Activated T-cell treated with anti-CD3 and anti-CD28 coated beads, Interleukin-2, amount 50 U/mL, for 72 hours (primary cell): ENCODE data around the gene DNM2. TPM values are rescaled to one million over a fixed set of nuclear protein-coding genes. Genes with fewer than 3 reads are reported as not detected.
A peak's percentile ranks its signal among the peaks of the same experiment; 100 is the strongest.

ENCODE experiments used
- ATAC-seq, 2 donors: fragments of 150-1000 bp; cut with Tn5 transposase; replicated peaks in 1 of 2; 2 replicates each; pipeline ENCODE4 v1.10.0; 2021; ENCODE audit warnings: moderate library complexity in 2 of 2, mild to moderate bottlenecking in 1 of 2
- DNase-seq, 2 donors: peaks; one replicate each; pipeline ENCODE4 v3.0.0; 2021 to 2022; ENCODE audit warnings: mixed read lengths in 1 of 2
- H3K27ac Mint-ChIP-seq: one replicate; pipeline ENCODE4 v1.8.0; 2022; ENCODE audit warnings: mild to moderate bottlenecking, moderate library complexity, mixed read lengths
- H3K27me3 Mint-ChIP-seq: one replicate; pipeline ENCODE4 v1.8.0; 2022; ENCODE audit warnings: low read depth, mixed read lengths
- H3K36me3 Mint-ChIP-seq, 2 donors: one replicate each; pipeline ENCODE4 v1.8.0; 2022; ENCODE audit warnings: mixed read lengths in 2 of 2, mild to moderate bottlenecking in 1 of 2; ENCODE audit not compliant: insufficient read depth in 2 of 2
- H3K4me1 Mint-ChIP-seq: one replicate; pipeline ENCODE4 v1.8.0; 2022; ENCODE audit warnings: low read depth, mixed read lengths
- H3K4me3 Mint-ChIP-seq, 2 donors: one replicate each; pipeline ENCODE4 v1.8.0; 2022; ENCODE audit warnings: mild to moderate bottlenecking in 2 of 2, mixed read lengths in 2 of 2, moderate library complexity in 2 of 2
- H3K9me3 Mint-ChIP-seq, 2 donors: one replicate each; pipeline ENCODE4 v1.8.0; 2022; ENCODE audit warnings: mixed read lengths in 2 of 2
- total RNA-seq, 2 donors: library from RNA; stranded (reverse); gene quantifications; one replicate each; pipeline ENCODE4 v1.2.3, GENCODE V29; 2022

DNM2 gene
- total RNA-seq, 2 donors from 2014 or later = 241 to 266 TPM

DNA sequence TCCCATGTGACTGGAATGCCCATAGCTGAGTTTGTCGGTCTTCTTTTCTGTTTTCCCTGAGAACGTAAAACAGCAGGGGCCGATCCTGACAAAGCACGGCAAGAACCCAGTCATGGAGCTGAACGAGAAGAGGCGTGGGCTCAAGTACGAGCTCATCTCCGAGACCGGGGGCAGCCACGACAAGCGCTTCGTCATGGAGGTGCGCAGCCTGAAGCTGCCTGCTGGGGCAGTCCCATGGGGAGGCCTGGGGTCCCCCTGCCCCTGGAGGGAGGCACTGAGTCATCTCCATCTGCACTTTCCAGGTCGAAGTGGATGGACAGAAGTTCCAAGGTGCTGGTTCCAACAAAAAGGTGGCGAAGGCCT lies 34.8 kb upstream of the DNM2 start:
- no peak overlapping the region for H3K4me3 Mint-ChIP-seq
- no peak overlapping the region for H3K27ac Mint-ChIP-seq
- no peaks in the 10 kb centered on the region for H3K27me3 Mint-ChIP-seq
- ATAC-seq (no peak), DNase-seq (no peak)
- peaks cover 11 to 21% of the 10 kb centered on the region in 2 donors for H3K36me3 Mint-ChIP-seq
- H3K4me1 Mint-ChIP-seq = no peaks in the 10 kb centered on the region
- no peaks in the 10 kb centered on the region for H3K9me3 Mint-ChIP-seq

DNA sequence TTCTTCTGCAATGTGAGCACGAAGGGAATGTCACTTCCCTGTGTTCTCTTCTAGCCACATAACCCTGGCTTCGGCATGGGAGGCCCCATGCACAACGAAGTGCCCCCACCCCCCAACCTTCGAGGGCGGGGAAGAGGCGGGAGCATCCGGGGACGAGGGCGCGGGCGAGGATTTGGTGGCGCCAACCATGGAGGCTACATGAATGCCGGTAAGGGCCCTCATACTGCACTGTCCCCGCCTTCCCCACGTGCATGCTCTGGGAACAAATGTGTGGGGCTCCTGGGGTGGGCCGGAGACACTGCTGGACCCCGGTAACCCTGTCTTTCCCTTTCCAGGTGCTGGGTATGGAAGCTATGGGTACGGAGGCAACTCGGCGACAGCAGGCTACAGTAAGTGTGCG lies 34.3 kb upstream of the DNM2 start:
- Mint-ChIP-seq H3K4me1 (no peaks in the 10 kb centered on the region), H3K4me3 (no peak overlapping the region), H3K9me3 (no peaks in the 10 kb centered on the region), H3K27me3 (no peaks in the 10 kb centered on the region), H3K36me3 (peaks cover 8 to 17% of the 10 kb centered on the region in 2 donors), H3K27ac (no peak overlapping the region)
- DNase-seq (no peak), ATAC-seq (no peak)

DNA sequence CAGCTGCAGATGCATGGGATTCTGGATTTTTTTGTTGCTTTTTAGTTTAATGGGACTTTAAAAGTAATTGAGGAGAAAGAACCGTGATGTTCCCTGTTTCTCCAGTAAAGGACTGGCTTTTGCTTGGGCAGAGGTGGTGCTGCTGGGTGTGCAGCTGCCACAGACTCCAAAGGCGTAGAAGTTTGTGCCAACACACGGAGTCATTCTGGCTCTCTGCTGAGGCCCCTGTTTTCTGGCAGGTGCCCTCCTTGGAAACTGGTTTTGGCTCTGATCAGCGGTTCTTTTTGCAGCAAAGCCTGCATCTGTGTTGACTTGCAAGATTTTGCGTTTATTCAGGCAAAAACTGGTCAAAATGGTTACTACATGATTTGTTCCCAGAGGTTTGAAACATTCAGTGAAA lies 32.7 kb upstream of the DNM2 start:
- H3K4me3 Mint-ChIP-seq = no peak overlapping the region
- H3K4me1 Mint-ChIP-seq = no peaks in the 10 kb centered on the region
- no peaks in the 10 kb centered on the region for H3K9me3 Mint-ChIP-seq
- H3K36me3 Mint-ChIP-seq = peaks cover 7 to 21% of the 10 kb centered on the region in 2 donors
- no peaks in the 10 kb centered on the region for H3K27me3 Mint-ChIP-seq
- ATAC-seq (no peak), DNase-seq (no peak)
- H3K27ac Mint-ChIP-seq = peak overlapping the region; percentile 15

DNA sequence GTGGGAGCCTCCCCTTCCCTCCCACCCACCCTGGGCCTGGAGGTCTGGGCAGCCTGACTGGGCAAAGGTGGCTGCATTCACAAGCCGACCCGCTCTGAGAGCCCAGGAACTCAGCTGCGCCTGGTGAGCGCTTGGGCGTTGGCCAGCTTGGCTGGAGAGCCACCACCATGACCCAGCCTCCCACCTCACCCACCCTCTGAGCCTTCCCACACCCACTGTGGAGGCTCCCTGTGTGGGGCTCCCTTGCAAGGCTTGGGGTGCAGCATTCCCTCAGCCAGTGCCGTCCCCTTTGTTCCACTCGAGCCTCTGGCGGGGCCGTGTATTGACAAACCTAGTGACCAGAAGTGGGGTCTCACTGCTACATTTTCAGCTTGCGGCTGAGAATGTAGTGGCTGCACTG lies 31.7 kb upstream of the DNM2 start:
- H3K4me3 Mint-ChIP-seq = no peak overlapping the region
- H3K36me3 Mint-ChIP-seq = peaks cover 6 to 22% of the 10 kb centered on the region in 2 donors
- H3K27ac Mint-ChIP-seq = no peak overlapping the region
- no peaks in the 10 kb centered on the region for H3K9me3 Mint-ChIP-seq
- DNase-seq (no peak), ATAC-seq (no peak)
- no peaks in the 10 kb centered on the region for H3K4me1 Mint-ChIP-seq
- H3K27me3 Mint-ChIP-seq = no peaks in the 10 kb centered on the region

DNA sequence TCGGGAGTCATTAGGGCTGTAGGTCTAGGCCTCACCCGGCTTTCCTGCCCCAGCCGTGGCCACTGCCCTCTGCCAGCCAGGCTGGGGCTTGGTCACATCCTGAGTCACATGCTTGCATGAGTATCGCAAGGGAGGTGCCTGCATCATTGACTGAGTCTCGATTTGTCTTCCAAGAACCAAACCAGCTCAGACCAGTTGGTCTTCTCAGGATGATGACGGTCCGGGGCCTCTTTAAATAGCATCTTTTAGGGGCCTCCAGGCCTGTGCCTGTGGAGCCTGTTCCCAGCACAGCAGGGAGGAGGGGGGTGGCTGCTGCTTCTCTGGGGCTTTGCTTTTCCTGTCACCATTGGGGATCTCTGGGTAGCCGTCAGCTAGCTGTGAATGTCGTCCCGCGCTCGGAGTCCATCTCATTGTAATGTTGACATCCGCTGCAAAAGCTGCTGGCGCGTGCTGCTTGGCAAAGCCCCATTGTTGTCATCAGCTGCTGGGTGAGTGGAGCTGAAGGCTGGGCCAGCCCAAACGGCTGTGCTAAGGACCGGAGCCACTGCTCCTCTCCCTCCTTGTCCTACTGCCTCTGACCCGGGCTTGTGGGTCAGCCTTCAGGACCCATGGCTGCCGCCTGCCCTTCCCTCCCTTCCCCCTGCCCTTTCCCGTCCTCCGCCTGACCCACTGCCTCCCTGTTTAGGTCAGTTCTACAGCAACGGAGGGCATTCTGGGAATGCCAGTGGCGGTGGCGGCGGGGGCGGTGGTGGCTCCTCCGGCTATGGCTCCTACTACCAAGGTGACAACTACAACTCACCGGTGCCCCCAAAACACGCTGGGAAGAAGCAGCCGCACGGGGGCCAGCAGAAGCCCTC lies 31.0 kb upstream of the DNM2 start:
- no peaks in the 10 kb centered on the region for H3K27me3 Mint-ChIP-seq
- H3K27ac Mint-ChIP-seq = no peak overlapping the region
- DNase-seq (no peak), ATAC-seq (no peak)
- no peak overlapping the region for H3K4me3 Mint-ChIP-seq
- H3K36me3 Mint-ChIP-seq = peaks cover 4 to 19% of the 10 kb centered on the region in 2 donors
- H3K4me1 Mint-ChIP-seq = no peaks in the 10 kb centered on the region
- H3K9me3 Mint-ChIP-seq = no peaks in the 10 kb centered on the region

DNA sequence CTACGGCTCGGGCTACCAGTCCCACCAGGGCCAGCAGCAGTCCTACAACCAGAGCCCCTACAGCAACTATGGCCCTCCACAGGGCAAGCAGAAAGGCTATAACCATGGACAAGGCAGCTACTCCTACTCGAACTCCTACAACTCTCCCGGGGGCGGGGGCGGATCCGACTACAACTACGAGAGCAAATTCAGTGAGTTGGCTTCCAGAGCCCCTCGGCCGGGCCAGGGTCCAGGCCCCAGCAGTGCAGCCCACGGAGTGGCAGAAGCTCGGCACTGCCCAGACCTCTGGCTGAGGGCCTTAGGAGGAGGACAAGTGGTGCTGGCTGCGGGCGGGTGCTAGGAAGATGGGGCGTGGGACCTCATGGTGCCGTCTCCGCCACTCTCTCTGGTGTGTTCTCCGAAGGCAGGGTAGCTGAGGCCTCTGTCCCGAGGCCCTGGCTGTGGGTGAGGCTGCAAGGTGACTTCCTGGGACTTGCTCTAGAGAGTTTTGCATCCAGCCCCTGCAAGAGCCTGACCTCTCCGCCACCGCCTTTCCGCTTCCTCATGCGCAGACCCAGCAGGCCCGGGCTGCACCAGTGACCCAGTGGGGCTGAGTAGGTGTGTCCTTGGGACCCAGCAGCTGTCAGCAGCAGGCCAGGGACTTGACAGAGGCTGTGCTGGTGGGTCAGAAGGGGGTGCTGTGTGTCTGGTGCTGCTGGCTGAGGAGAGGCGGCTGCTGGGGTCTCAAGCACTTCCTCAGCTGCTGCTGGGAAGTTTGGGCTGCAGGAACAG lies 30.2 kb upstream of the DNM2 start:
- H3K27me3 Mint-ChIP-seq = no peaks in the 10 kb centered on the region
- H3K36me3 Mint-ChIP-seq = peaks cover 4 to 19% of the 10 kb centered on the region in 2 donors
- DNase-seq = no peak
- H3K4me3 Mint-ChIP-seq = no peak overlapping the region
- no peaks in the 10 kb centered on the region for H3K4me1 Mint-ChIP-seq
- no peaks in the 10 kb centered on the region for H3K9me3 Mint-ChIP-seq
- no peak overlapping the region for H3K27ac Mint-ChIP-seq
- no peak for ATAC-seq

DNA sequence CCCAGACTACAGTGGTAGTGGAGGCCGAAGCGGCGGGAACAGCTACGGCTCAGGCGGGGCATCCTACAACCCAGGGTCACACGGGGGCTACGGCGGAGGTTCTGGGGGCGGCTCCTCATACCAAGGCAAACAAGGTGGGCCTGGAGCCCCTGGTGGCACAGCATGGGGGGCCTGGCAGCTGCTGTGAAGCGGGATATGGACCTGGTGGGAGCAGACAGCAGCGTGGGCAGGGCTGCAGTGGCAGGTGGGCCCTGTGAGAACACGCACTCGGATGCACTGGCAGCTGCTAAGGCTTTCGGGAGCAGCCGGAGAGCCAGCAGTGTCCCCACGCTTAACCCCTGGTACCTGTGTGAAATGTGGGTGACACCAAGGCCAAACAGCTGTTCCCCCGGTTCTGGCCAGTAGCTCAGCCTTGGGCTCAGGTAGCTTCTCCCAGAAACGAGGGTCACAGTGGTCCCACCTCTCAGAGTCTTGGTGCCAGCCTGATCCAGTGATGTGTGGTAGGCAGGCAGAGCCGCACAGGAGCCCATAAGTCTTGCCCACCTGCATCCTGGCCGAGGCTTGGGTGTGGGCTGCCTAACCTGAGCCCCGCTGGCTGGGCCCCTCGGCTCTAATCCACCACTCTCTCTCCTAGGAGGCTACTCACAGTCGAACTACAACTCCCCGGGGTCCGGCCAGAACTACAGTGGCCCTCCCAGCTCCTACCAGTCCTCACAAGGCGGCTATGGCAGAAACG lies 29.2 kb upstream of the DNM2 start:
- peaks cover 4 to 19% of the 10 kb centered on the region in 2 donors for H3K36me3 Mint-ChIP-seq
- peak overlapping the region; percentile 31 for H3K27ac Mint-ChIP-seq
- H3K9me3 Mint-ChIP-seq = no peaks in the 10 kb centered on the region
- no peaks in the 10 kb centered on the region for H3K4me1 Mint-ChIP-seq
- ATAC-seq = peak in 1 of 2 donors; percentile 13
- no peak for DNase-seq
- no peak overlapping the region for H3K4me3 Mint-ChIP-seq
- H3K27me3 Mint-ChIP-seq = no peaks in the 10 kb centered on the region

DNA sequence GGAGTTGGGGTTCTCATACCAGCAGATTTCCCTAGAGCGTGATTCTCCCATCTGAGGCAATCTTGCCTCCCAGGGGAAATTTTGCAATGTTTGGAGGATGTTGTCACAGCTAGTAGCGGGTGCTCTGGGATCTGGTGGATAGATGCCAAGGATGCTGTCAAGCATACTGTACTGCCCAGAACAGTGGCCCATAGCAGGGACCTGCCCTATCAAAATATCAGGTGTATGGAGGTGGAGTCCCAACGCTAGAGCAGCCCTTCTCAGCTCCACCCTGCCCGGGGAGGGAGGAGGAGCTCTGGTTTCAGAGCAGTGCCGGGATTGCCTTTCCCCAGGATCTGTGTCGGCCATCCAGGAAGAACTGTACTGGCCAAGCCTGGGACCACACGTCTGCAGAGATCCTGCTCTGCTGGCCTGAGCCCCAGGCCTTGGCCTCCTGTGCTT lies 27.5 kb upstream of the DNM2 start:
- H3K4me1 Mint-ChIP-seq = peaks cover 12% of the 10 kb centered on the region
- DNase-seq (no peak), ATAC-seq (no peak)
- no peaks in the 10 kb centered on the region for H3K9me3 Mint-ChIP-seq
- H3K27me3 Mint-ChIP-seq = peaks cover under 1% of the 10 kb centered on the region
- H3K27ac Mint-ChIP-seq = peak overlapping the region; percentile 31
- H3K4me3 Mint-ChIP-seq = no peak overlapping the region
- peaks cover 0 to 14% of the 10 kb centered on the region in 2 donors for H3K36me3 Mint-ChIP-seq

DNA sequence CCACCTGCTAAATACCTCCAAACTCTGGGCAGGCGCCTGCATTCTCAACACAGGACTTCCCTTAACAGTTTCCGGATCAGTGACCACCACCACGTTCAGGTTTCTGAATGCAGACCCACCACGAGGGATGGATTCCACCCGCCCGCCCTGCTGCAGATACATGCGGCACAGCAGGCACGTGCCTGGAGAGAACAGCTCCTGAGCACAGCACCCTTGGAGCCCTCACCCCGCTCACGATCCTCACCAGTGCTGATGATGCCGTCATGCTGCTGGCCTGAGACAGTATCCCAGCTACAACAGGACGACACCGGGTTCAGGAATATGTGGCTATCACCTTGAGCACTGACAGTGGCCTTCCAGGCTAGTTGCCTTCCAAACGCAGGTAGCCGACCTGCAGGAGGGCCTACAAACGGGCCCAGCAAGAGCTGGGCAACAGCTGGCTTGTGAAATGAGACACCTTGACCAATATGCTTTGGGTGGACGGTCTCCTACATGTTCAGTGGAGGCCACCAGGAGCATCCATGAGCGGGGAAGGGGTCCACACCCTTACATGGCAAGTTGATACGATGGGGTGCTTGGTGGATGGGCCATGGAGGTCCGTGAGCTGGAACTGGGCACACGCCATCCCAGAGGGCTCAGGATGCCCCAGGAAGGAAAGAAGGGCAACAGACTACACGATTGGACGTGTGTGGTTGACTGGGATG lies 26.5 kb upstream of the DNM2 start:
- no peak for DNase-seq
- Mint-ChIP-seq H3K4me1 (peaks cover 21% of the 10 kb centered on the region), H3K27ac (no peak overlapping the region), H3K36me3 (peaks cover 0 to 14% of the 10 kb centered on the region in 2 donors), H3K9me3 (no peaks in the 10 kb centered on the region), H3K27me3 (peaks cover 10% of the 10 kb centered on the region), H3K4me3 (no peak overlapping the region)
- ATAC-seq = no peak

DNA sequence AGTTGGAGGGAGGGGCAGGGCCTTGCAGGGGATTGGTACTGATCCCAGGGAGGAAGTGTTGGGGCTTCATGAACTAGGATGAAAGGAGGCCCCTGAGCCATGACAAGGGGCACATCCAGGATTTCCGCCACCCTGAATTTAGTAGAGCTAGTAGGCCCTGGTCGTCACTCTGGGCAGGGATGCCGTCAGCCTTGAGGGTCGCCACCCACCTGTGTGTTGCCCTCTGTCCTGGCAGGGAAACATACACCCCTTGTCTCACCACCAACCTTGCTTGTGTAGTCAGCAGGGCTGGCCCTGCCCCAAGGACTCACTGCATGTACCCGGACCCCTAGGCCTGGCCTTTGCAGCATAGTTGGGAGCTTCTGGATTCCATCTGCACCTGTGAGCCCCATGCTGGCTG lies 26.0 kb upstream of the DNM2 start:
- peaks cover 0 to 14% of the 10 kb centered on the region in 2 donors for H3K36me3 Mint-ChIP-seq
- H3K27ac Mint-ChIP-seq = no peak overlapping the region
- peaks cover 16% of the 10 kb centered on the region for H3K27me3 Mint-ChIP-seq
- H3K9me3 Mint-ChIP-seq = no peaks in the 10 kb centered on the region
- H3K4me1 Mint-ChIP-seq = peaks cover 27% of the 10 kb centered on the region
- H3K4me3 Mint-ChIP-seq = no peak overlapping the region
- ATAC-seq (no peak), DNase-seq (no peak)

DNA sequence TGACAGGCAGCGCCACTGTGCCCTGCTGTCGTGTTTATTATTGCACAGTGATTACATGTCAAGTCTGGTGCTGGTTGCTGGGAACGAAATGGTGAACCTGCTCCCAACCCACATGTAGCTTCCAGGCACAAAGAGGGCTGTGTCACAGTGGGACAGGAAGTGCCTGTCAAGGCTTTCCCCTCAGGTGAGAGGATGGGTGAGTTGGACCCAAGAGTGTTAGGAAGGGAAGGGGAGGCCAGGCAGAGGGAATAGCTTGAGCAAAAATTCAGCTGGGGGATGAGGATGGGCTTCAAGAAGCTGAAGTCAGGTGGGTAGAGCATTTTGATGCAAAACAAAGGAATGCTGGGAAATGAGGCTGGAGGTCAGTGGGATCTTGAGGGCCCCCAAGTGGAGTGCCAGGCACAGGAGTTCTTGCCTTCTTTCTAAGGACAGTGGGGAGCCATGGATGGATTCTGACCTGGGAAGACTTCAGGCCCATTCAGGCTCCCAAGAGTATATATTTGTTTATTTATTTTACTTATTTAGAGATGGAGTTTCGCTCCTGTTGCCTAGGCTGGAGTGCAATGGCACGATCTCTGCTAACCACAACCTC lies 25.1 kb upstream of the DNM2 start:
- Mint-ChIP-seq H3K27ac (no peak overlapping the region), H3K27me3 (peaks cover 25% of the 10 kb centered on the region), H3K4me1 (peaks cover 29% of the 10 kb centered on the region), H3K9me3 (no peaks in the 10 kb centered on the region), H3K4me3 (no peak overlapping the region), H3K36me3 (peaks cover 0 to 14% of the 10 kb centered on the region in 2 donors)
- ATAC-seq = no peak
- no peak for DNase-seq

DNA sequence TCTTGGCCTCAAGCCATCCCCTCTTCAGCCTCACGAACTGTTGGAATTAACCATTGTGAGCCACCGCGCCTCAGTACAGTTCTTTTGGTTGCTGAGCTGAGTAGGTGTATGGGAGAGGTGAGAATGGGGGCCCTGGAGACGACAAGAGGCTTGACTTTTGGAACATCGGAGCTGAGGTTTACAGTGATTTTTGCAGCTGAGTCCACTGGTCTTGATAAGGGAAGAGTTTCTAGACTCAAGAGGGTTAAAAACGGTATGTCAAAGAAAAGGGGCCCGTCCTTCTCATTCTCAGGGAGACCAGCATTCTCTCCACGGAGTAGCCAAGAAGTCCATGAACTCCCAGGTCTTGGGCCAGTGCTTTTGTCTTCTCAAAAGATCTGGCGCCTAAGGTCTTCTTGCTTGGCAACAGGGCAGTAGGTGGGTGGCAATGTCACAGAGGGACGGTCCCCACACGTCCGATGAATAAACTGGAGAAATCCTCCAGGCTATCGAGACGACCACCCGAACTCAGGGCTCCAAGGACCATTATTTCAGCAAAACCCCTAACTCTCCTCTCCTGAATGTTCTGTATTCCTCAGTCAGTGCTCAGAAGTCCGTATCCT lies 23.1 kb upstream of the DNM2 start:
- Mint-ChIP-seq H3K27ac (no peak overlapping the region), H3K9me3 (no peaks in the 10 kb centered on the region), H3K36me3 (peaks cover 0 to 10% of the 10 kb centered on the region in 2 donors), H3K27me3 (peaks cover 25% of the 10 kb centered on the region), H3K4me3 (peak overlapping the region; percentile 86 to 87), H3K4me1 (peaks cover 29% of the 10 kb centered on the region)
- DNase-seq = no peak
- no peak for ATAC-seq
